22Rv1 (cell line): Measurements from ENCODE around the gene MSLN.

Experiments
- ZFX ChIP-seq: fragments of 450-650 bp; IDR thresholded peaks from 2 replicates; pipeline ENCODE4 v1.6.1; 2017; ENCODE audit warnings: antibody characterized with exemption, borderline replicate concordance
- TF ChIP-seq, protein P1 (sequence below): fragments of 450-650 bp; IDR thresholded peaks from 2 replicates; pipeline ENCODE4 v1.5.1; 2017; ENCODE audit warnings: mild to moderate bottlenecking

DNA sequence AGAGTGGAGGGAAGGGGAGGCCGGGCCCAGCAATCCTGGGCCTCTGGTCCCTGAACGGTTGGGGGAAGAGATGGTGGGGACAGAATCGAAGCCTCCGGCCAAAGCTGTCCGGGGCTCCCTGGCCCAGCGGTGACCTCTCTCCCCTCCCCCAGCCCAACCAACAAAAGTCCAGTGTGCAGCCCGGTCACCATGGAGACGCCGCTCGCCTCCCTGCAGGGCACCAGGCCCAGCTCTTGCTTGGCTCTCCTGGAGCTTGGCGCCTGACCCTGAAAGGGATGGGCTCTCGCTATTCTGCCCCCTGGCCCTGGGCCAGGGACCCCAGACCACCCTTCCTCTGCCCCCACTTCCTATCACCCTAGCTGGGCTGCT, 44.4 kb upstream of the MSLN start:
- TF ChIP-seq, protein P1, sequence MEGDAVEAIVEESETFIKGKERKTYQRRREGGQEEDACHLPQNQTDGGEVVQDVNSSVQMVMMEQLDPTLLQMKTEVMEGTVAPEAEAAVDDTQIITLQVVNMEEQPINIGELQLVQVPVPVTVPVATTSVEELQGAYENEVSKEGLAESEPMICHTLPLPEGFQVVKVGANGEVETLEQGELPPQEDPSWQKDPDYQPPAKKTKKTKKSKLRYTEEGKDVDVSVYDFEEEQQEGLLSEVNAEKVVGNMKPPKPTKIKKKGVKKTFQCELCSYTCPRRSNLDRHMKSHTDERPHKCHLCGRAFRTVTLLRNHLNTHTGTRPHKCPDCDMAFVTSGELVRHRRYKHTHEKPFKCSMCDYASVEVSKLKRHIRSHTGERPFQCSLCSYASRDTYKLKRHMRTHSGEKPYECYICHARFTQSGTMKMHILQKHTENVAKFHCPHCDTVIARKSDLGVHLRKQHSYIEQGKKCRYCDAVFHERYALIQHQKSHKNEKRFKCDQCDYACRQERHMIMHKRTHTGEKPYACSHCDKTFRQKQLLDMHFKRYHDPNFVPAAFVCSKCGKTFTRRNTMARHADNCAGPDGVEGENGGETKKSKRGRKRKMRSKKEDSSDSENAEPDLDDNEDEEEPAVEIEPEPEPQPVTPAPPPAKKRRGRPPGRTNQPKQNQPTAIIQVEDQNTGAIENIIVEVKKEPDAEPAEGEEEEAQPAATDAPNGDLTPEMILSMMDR: no peak
- TF ChIP-seq ZFX: no peak
